Lung (tissue), 12 donors: ENCODE data around the gene GAPT. TPM values are rescaled to one million over a fixed set of nuclear protein-coding genes. Genes with fewer than 3 reads are reported as not detected.

Experiments used
- ATAC-seq: fragments of 200-7000 bp; cut with Tn5 transposase; one replicate; pipeline ENCODE4 v1.9.1; 2020; ENCODE audit warnings: moderate number of reproducible peaks; ENCODE audit not compliant: insufficient read depth, low FRiP score
- DNase-seq, 3 donors: peaks; one replicate each; pipeline ENCODE4 v3.0.0-alpha.2; 2013 to 2017
- H3K27ac ChIP-seq, 2 donors: one replicate each; pipeline ENCODE4 v1.5.1; 2013; ENCODE audit warnings: mild to moderate bottlenecking in 2 of 2, moderate library complexity in 2 of 2, control low read depth in 1 of 2, inconsistent platforms in 1 of 2, low read depth in 1 of 2, low read length in 1 of 2
- H3K27me3 ChIP-seq, 3 donors: one replicate each; pipeline ENCODE4 v1.5.1; 2013; ENCODE audit warnings: low read length in 2 of 3; ENCODE audit not compliant: control insufficient read depth in 3 of 3, insufficient read depth in 3 of 3
- H3K36me3 ChIP-seq, 4 donors: one replicate each; pipeline ENCODE4 v1.5.1; 2013; ENCODE audit warnings: low read length in 4 of 4, mild to moderate bottlenecking in 1 of 4, moderate library complexity in 1 of 4; ENCODE audit not compliant: control insufficient read depth in 4 of 4, insufficient read depth in 4 of 4
- H3K4me1 ChIP-seq, 5 donors: one replicate each; pipeline ENCODE4 v1.5.1; 2013; ENCODE audit warnings: low read length in 5 of 5, mild to moderate bottlenecking in 2 of 5, moderate library complexity in 1 of 5; ENCODE audit not compliant: control insufficient read depth in 5 of 5, insufficient read depth in 5 of 5
- H3K4me3 ChIP-seq: one replicate; pipeline ENCODE4 v1.5.1; 2013; ENCODE audit warnings: mild to moderate bottlenecking, control low read depth, moderate library complexity
- H3K9ac ChIP-seq, 2 donors: one replicate each; pipeline ENCODE4 v1.5.1; 2013; ENCODE audit warnings: low read length in 2 of 2, control low read depth in 1 of 2; ENCODE audit not compliant: insufficient read depth in 1 of 2
- H3K9me3 ChIP-seq, 4 donors: one replicate each; pipeline ENCODE4 v1.5.1; 2013; ENCODE audit warnings: low read length in 3 of 4, mild to moderate bottlenecking in 1 of 4, moderate library complexity in 1 of 4; ENCODE audit not compliant: control insufficient read depth in 4 of 4, insufficient read depth in 3 of 4
- WGBS, 2 donors: extraction: QIAGEN DNeasy Blood & Tissue Kit; methylation state at CpG; one replicate each; pipeline ENCODE4 v1.1.7; 2013; 5-methylcytosine and 5-hydroxymethylcytosine counted together
- polyA plus RNA-seq, 2 donors: library from polyadenylated mRNA; stranded (reverse); fragments of 200-250 nt; gene quantifications; one replicate each; pipeline ENCODE4 v1.2.1, GENCODE V29; 2013
- total RNA-seq, 2 donors: library from RNA; depleted of rRNA in 1 of 2; stranded (reverse); fragments of >200 nt in 1 of 2; gene quantifications; one replicate each; pipeline ENCODE4 v1.2.1, GENCODE V29; 2014 to 2021
- TF ChIP-seq, protein P1 (sequence below): IDR thresholded peaks from 2 replicates; pipeline ENCODE4 v1.5.1; 2012; ENCODE audit warnings: mild to moderate bottlenecking; ENCODE audit errors: control extremely low read depth, extremely low read depth
- donor health status: control.
- donor health status: control.
- donor health status: Bipolar disorder and iron deficiency.
- donor health status: healthy.
- donor health status: DM: yes; HTN: yes; CAD: no.

The GAPT gene
- total and polyA plus RNA-seq, 4 donors: 4.0 to 20.5 (median 4.6) TPM

- Histone ChIP-seq H3K36me3 (peaks cover 0 to 2% (median 0%) of the 10 kb centered on the region in 4 donors), H3K9ac (no peak overlapping the region), H3K4me3 (no peak overlapping the region), H3K27me3 (no peaks in the 10 kb centered on the region), H3K4me1 (no peaks in the 10 kb centered on the region), H3K9me3 (peaks cover 0 to 3% (median 0%) of the 10 kb centered on the region in 4 donors), H3K27ac (no peak overlapping the region)
- TF ChIP-seq, protein P1, sequence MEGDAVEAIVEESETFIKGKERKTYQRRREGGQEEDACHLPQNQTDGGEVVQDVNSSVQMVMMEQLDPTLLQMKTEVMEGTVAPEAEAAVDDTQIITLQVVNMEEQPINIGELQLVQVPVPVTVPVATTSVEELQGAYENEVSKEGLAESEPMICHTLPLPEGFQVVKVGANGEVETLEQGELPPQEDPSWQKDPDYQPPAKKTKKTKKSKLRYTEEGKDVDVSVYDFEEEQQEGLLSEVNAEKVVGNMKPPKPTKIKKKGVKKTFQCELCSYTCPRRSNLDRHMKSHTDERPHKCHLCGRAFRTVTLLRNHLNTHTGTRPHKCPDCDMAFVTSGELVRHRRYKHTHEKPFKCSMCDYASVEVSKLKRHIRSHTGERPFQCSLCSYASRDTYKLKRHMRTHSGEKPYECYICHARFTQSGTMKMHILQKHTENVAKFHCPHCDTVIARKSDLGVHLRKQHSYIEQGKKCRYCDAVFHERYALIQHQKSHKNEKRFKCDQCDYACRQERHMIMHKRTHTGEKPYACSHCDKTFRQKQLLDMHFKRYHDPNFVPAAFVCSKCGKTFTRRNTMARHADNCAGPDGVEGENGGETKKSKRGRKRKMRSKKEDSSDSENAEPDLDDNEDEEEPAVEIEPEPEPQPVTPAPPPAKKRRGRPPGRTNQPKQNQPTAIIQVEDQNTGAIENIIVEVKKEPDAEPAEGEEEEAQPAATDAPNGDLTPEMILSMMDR: no peak
- WGBS, 2 donors: 76 to 78% methylated on average over 2 of the region's 2 CpGs
- ATAC-seq: no peak
- no peak for DNase-seq
Observed at GRCh38 chr5:58447226-58447625, 44.0 kb upstream of the GAPT start.

DNA sequence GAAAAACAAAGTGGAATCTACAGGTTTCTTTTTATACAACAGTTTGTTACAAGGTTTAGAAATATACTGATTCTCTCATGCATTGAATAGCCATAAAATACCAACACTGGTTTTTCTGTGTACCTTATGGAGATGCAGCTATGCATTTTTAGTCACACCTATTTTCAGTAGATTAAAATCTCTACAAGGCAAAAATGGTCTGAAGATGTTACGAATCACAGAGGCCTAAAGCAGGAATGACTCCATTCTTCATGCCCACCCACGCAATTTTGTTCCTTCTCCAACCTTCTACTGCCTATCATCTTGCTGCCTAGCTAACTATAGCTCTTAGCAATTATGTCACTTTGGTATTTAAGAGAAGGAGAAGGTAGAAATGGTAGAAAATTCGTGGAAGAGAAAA, 41.2 kb upstream of the GAPT start:
- H3K4me3 ChIP-seq: no peak overlapping the region
- 90 to 94% methylated on average over 3 of the region's 3 CpGs for WGBS, 2 donors
- TF ChIP-seq, protein P1: no peak
- H3K36me3 ChIP-seq: peaks cover 9 to 17% (median 12%) of the 10 kb centered on the region in 4 donors
- H3K9ac ChIP-seq: no peak overlapping the region
- H3K4me1 ChIP-seq: peaks cover 0 to 11% (median 2%) of the 10 kb centered on the region in 5 donors
- H3K9me3 ChIP-seq: peaks cover 0 to 3% (median 0%) of the 10 kb centered on the region in 4 donors
- no peak for DNase-seq
- no peaks in the 10 kb centered on the region for H3K27me3 ChIP-seq
- no peak for ATAC-seq
- no peak overlapping the region for H3K27ac ChIP-seq

- H3K9ac ChIP-seq: no peak overlapping the region
- DNase-seq: no peak
Observed at GRCh38 chr5:58450811-58451629, 40.2 kb upstream of the GAPT start.

More at GRCh38 chr5:58450811-58451629, 40.2 kb upstream of the GAPT start:
- no peak overlapping the region for H3K4me3 ChIP-seq
- TF ChIP-seq, protein P1: no peak
- H3K36me3 ChIP-seq: peaks cover 9 to 25% (median 18%) of the 10 kb centered on the region in 4 donors
- H3K9me3 ChIP-seq: peaks cover 0 to under 1% (median 0%) of the 10 kb centered on the region in 4 donors
- no peak overlapping the region for H3K27ac ChIP-seq
- no peaks in the 10 kb centered on the region for H3K27me3 ChIP-seq
- H3K4me1 ChIP-seq: peaks cover 0 to 21% (median 10%) of the 10 kb centered on the region in 5 donors
- 64 to 68% methylated on average over 10 of the region's 10 CpGs for WGBS, 2 donors
- no peak for ATAC-seq
